Transverse colon (tissue), 4 donors: ENCODE measurements around the gene C6orf47. TPM values are rescaled to one million over a fixed set of nuclear protein-coding genes. Genes with fewer than 3 reads are reported as not detected.

Experiments
- DNase-seq: peaks from one replicate; pipeline ENCODE4 v3.0.0-alpha.2; 2019
- H3K27ac ChIP-seq, 4 donors: fragments of 200-600 bp; sonication (generic); 2 replicates each; pipeline ENCODE4 v1.5.1; 2016 to 2018; ENCODE audit warnings: inconsistent platforms in 4 of 4
- H3K27me3 ChIP-seq: fragments of 200-600 bp; sonication (generic); 2 replicates; pipeline ENCODE4 v1.5.1; 2017; ENCODE audit warnings: inconsistent platforms
- H3K36me3 ChIP-seq, 4 donors: fragments of 200-600 bp; sonication (generic); 2 replicates each; pipeline ENCODE4 v1.5.1; 2017 to 2019; ENCODE audit warnings: inconsistent platforms in 4 of 4
- H3K4me1 ChIP-seq, 4 donors: fragments of 200-600 bp; sonication (generic); 2 replicates each; pipeline ENCODE4 v1.5.1; 2017 to 2020; ENCODE audit warnings: inconsistent platforms in 4 of 4
- H3K4me3 ChIP-seq, 4 donors: fragments of 200-600 bp; sonication (generic); 1 replicate in 1 of 4; 2 replicates in 3 of 4; pipeline versions ENCODE4 v1.5.1 to v1.6.1; 2017 to 2019; ENCODE audit warnings: inconsistent platforms in 4 of 4
- H3K9me3 ChIP-seq, 2 donors: fragments of 200-600 bp; sonication (generic); 2 replicates each; pipeline ENCODE4 v1.5.1; 2017 to 2019; ENCODE audit warnings: inconsistent platforms in 2 of 2
- EP300 ChIP-seq: sonication (generic); formaldehyde crosslinking; IDR thresholded peaks from one replicate; pipeline ENCODE4 v1.6.1; 2017; ENCODE audit warnings: antibody characterized with exemption, low read depth
- POLR2A ChIP-seq: fragments of 450-650 bp; IDR thresholded peaks from one replicate; pipeline ENCODE4 v1.6.1; 2016; ENCODE audit warnings: antibody characterized with exemption, mild to moderate bottlenecking, moderate library complexity
- POLR2AphosphoS5 ChIP-seq, 3 donors: sonication (generic); formaldehyde crosslinking; IDR thresholded peaks; one replicate each; pipeline ENCODE4 v1.6.1; 2016; ENCODE audit warnings: antibody characterized with exemption in 3 of 3
- WGBS, 2 donors: methylation state at CpG; one replicate each; pipeline ENCODE4 v1.1.5; 2018; ENCODE audit warnings: low coverage in 1 of 2; 5-methylcytosine and 5-hydroxymethylcytosine counted together
- in situ Hi-C, 4 donors: fragments of 200-750 bp; cut with MboI; loops; one replicate each; pipeline versions ENCODE4 v1.15.0 to v1.15.1; 2017; ENCODE audit warnings: low sequenced_read_pairs in 3 of 4, low pct_ligation_motif_present in 1 of 4, low pct_unique_long_range_greater_than_20kb in 1 of 4
- intact Hi-C: fragments of 100-400 bp; cut with DNase I; formaldehyde crosslinking; loops from one replicate; pipeline ENCODE4 v1.15.1; 2023; ENCODE audit warnings: low total_unique reads
- total RNA-seq, 4 donors: library from RNA; depleted of rRNA; stranded (reverse); fragments of >200 nt; gene quantifications; one replicate each; pipeline ENCODE4 v1.1.0, GENCODE V29; 2016
- TF ChIP-seq, protein P1 (sequence below), 5 experiments: fragments of 200-600 bp in 3 of 5; fragments of 450-650 bp in 2 of 5; sonication (generic) in 3 of 5; IDR thresholded peaks; 1 replicate in 2 of 5; 2 replicates in 3 of 5; pipeline ENCODE4 v1.5.1; 2016 to 2017; ENCODE audit warnings: antibody characterized with exemption in 5 of 5, inconsistent platforms in 3 of 5, mild to moderate bottlenecking in 2 of 5, moderate library complexity in 1 of 5

C6orf47 gene
- total RNA-seq, 4 donors from 2014 or later, result 18.7 to 45.7 (median 25.2) TPM

DNA sequence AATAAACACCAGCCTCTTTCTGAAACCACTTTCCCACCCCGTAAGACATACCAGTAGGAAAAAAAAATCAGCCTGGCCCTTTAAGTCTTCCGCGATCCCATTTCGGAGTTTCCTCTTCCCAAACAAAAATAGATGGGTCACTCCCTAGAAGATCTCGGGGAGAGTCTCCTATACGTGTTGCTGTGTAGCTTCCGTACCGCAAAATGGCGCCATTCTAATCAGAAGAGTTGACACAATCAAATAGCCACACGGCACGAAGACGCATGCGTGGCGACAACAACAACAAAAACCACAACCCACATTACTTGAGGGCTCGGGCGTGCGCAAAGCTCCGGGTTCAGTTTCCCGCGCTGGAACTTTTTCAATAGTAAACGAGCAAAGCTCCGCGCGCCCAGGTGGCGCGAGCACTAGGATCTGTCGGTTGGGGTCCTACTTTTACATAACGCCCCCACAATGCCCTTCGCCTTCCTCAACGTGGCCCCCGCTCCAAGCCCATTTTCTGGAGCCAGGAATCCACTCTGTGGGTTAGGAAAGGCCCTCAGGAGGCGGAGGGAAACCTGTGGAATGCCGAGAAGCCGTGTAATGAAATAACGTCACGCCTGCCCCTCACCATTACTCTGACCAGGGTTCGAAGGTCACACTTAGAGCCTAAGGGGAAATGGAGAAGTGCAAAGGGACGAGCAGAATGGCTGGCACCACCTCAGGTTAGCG is 4.4 kb upstream of the C6orf47 start, which contains the start of gene GPANK1:
GPANK1 (minus strand) TSS at position 208 of the 711 bp plus-strand sequence. CDS start 519 bp downstream, outside the sequence.
- TF ChIP-seq EP300 (no peak), POLR2A (peak; percentile 66), POLR2AphosphoS5 (IDR thresholded peaks at IDR 0.05) (peak; percentile 81 to 89 (median 84))
- Histone ChIP-seq H3K27ac (peak within 1 kb of the TSS; percentile 93 to 99 (median 98)), H3K27me3 (no peaks in the 10 kb centered on the region), H3K4me3 (peak within 1 kb of the TSS; percentile 47 to 96 (median 84)), H3K36me3 (peaks cover 0 to 35% (median 14%) of the 10 kb centered on the region in 4 donors), H3K9me3 (no peaks in the 10 kb centered on the region), H3K4me1 (peaks cover 23 to 55% (median 31%) of the 10 kb centered on the region in 4 donors)
- intact Hi-C loops, result no loop called here
- in situ Hi-C loops, result no loop called here
- WGBS, 2 donors, result 0 to 1% methylated on average over 1 to 38 of the region's 39 CpGs
- DNase-seq, result peak; percentile 93

DNA sequence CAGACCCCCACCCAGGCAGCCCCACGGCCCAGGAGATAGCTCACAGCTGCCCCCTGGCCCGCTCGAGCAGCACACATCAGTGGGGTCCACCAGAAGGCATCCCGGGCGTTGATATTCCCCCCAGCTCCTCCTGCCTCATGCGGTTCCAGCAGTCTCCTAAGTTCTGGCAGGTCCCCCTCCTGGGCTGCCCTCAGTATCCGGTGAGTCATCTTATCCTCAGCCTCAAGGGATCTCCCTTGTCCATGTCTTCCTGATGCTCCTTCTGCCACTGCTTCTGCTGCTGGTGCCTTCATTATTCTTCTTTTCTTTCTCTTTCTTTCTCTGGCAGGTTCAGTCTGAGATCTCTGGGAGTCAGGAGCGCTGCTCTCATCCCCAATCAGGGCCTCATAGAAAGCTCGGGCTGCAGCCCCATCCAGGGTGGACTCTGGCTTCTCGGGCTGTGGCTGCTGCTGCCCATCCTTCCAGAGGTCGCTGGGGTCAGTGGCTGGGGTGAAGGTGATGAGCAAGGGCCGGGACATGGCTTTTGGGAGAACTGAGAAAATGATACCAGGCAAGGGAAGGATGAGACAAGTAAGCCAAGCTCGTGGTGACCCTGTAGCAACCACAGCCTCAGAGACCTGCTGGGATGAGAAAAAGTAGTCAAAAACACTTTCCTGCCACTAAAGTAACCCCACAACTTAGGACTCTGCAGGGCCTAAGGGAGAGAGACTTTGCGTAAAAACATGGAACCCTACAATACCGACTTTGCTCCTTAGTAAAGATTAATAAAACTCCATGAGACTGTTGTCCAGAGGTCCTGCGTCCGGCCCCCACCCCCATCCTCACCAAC is 3.6 kb upstream of the C6orf47 start:
- 4 to 31% methylated on average over 5 to 17 of the region's 17 CpGs for WGBS, 2 donors
- Histone ChIP-seq H3K27ac (peak overlapping the region; percentile 93 to 99 (median 98)), H3K9me3 (no peaks in the 10 kb centered on the region), H3K36me3 (peaks cover 0 to 28% (median 9%) of the 10 kb centered on the region in 4 donors), H3K4me3 (peak overlapping the region; percentile 43 to 96 (median 84)), H3K4me1 (peaks cover 27 to 62% (median 38%) of the 10 kb centered on the region in 4 donors), H3K27me3 (no peaks in the 10 kb centered on the region)
- in situ Hi-C loops, result no loop called here
- peak; percentile 29 for DNase-seq
- intact Hi-C loops, result no loop called here
- TF ChIP-seq POLR2AphosphoS5 (IDR thresholded peaks at IDR 0.05), result no peak
- TF ChIP-seq, protein P1, sequence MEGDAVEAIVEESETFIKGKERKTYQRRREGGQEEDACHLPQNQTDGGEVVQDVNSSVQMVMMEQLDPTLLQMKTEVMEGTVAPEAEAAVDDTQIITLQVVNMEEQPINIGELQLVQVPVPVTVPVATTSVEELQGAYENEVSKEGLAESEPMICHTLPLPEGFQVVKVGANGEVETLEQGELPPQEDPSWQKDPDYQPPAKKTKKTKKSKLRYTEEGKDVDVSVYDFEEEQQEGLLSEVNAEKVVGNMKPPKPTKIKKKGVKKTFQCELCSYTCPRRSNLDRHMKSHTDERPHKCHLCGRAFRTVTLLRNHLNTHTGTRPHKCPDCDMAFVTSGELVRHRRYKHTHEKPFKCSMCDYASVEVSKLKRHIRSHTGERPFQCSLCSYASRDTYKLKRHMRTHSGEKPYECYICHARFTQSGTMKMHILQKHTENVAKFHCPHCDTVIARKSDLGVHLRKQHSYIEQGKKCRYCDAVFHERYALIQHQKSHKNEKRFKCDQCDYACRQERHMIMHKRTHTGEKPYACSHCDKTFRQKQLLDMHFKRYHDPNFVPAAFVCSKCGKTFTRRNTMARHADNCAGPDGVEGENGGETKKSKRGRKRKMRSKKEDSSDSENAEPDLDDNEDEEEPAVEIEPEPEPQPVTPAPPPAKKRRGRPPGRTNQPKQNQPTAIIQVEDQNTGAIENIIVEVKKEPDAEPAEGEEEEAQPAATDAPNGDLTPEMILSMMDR (IDR thresholded peaks at IDR 0.05), result no peak
- no peak for TF ChIP-seq POLR2A
- no peak for TF ChIP-seq EP300

DNA sequence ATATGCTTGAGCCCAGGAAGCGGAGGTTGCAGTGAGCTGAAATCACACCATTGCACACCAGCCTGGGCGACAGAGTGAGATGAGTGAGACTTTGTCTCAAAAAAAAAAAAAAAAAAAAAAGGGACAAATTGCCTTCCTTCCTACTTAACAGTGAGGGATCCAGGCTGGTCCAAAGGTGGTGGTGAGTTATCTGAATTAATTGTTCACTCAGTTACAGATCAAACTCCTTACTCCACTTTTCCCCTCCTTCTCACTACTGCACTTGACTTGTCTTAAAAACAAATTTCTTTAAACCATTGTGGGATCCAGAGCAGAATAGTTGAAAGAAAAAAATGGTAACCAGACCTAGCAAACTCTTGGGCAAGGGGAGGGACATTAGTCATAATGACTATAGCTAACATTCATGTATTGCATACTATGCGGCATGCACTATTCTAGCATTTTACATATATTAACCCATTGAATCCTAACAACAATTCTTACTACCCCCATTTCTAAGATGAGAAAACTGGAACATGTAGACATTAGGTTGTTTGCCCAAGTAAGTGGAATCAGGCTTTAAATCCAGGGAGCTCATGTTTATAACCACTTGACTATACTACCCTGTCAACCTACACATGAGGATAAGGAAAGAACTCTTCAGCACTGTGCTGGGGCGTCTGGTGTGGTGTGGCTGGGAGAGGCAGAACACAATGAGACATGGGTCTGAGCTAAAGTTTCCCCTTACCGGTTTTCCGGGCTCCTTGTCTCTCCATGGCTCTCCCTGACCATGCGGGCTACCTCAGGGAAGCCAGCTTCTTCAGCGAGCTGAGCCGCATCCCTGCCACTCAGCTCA is 2.8 kb upstream of the C6orf47 start:
- peak overlapping the region; percentile 43 to 96 (median 84) for H3K4me3 ChIP-seq
- DNase-seq, result no peak

More for the DNA sequence above, 2.8 kb upstream of the C6orf47 start:
- Histone ChIP-seq H3K4me1 (peaks cover 35 to 71% (median 45%) of the 10 kb centered on the region in 4 donors), H3K27me3 (no peaks in the 10 kb centered on the region), H3K9me3 (no peaks in the 10 kb centered on the region), H3K27ac (peak overlapping the region; percentile 93 to 99 (median 98)), H3K36me3 (peaks cover 0 to 20% (median 6%) of the 10 kb centered on the region in 4 donors)
- in situ Hi-C loops, result no loop called here
- 69 to 93% methylated on average over 3 to 9 of the region's 9 CpGs for WGBS, 2 donors
- intact Hi-C loops, result no loop called here
- no peak for TF ChIP-seq EP300
- TF ChIP-seq POLR2AphosphoS5 (IDR thresholded peaks at IDR 0.05), result no peak
- TF ChIP-seq POLR2A, result no peak
- TF ChIP-seq, protein P1 (IDR thresholded peaks at IDR 0.05), result no peak
